ENCODE data around the gene ADAMTS12. TPM values are rescaled to one million over a fixed set of nuclear protein-coding genes. Genes with fewer than 3 reads are reported as not detected.

Gene ADAMTS12
- total and polyA plus RNA-seq, 2 of the 8 experiments (the other 6 are each of a cell fraction or from before 2014, with no cell fraction given): 6.4 to 12.8 TPM

GRCh38 chr5:33887268-33887667 is 4.5 kb downstream of the ADAMTS12 start (continued):
- TF ChIP-seq, protein P1, sequence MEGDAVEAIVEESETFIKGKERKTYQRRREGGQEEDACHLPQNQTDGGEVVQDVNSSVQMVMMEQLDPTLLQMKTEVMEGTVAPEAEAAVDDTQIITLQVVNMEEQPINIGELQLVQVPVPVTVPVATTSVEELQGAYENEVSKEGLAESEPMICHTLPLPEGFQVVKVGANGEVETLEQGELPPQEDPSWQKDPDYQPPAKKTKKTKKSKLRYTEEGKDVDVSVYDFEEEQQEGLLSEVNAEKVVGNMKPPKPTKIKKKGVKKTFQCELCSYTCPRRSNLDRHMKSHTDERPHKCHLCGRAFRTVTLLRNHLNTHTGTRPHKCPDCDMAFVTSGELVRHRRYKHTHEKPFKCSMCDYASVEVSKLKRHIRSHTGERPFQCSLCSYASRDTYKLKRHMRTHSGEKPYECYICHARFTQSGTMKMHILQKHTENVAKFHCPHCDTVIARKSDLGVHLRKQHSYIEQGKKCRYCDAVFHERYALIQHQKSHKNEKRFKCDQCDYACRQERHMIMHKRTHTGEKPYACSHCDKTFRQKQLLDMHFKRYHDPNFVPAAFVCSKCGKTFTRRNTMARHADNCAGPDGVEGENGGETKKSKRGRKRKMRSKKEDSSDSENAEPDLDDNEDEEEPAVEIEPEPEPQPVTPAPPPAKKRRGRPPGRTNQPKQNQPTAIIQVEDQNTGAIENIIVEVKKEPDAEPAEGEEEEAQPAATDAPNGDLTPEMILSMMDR (IDR thresholded peaks at IDR 0.05; ENCODE audit: control extremely low read depth in 1 of 3, insufficient read depth in 1 of 3, low read depth in 1 of 3, low read length in 3 of 3): no peak
- TF ChIP-seq POU5F1 (IDR thresholded peaks at IDR 0.05; ENCODE audit: low read depth, low read length) (no peak), EP300 (IDR thresholded peaks at IDR 0.05; ENCODE audit: borderline replicate concordance in 1 of 2, low read depth in 2 of 2, low read length in 2 of 2) (no peak), ATF3 (IDR thresholded peaks at IDR 0.05; ENCODE audit: insufficient read depth, low read depth, low read length) (no peak), MAX (IDR thresholded peaks at IDR 0.05) (no peak), POLR2AphosphoS5 (IDR thresholded peaks at IDR 0.05; ENCODE audit: low read depth, low read length) (no peak), YY1 (IDR thresholded peaks at IDR 0.05; ENCODE audit: low read depth, low read length) (no peak)

Data from H1 (cell line).